ENCODE results near the gene TBXA2R.

The TBXA2R gene

GRCh38 chr19:3636962-3637361 lies 30.3 kb upstream of the TBXA2R start:
- H3K36me3 ChIP-seq = peaks cover 59 to 98% (median 71%) of the 10 kb centered on the region in 3 donors
- DNase-seq = no peak
- H3K9me3 ChIP-seq = no peaks in the 10 kb centered on the region
- TF ChIP-seq CTCF (IDR thresholded peaks at IDR 0.05) = no peak
- H3K4me3 ChIP-seq = no peak overlapping the region
- intact Hi-C loops (cut with DNase I; ENCODE audit: low total_unique reads) = no loop called here
- H3K27ac ChIP-seq = no peak overlapping the region
- no peaks in the 10 kb centered on the region for H3K27me3 ChIP-seq
- H3K4me1 ChIP-seq = no peaks in the 10 kb centered on the region

DNA sequence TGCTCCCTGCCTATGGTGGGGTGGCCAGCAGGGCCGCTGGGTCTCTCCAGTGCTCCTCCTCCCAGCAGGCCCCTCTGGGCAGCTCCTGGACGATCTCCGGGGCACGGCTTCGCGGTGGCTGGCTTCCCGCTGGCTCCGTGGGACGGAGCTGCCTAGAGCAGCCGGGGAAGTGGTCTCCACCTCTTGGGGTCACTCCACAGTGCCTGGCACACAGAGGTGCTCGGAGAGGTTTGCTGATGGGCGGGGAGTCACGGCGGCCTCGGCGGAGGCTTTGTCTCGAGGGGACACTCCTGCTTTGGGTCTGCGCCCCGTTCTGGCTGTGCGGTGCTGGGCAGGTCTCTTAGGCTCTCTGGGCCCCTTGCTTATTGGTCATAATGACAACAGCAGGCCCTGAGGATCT lies 29.8 kb upstream of the TBXA2R start:
- H3K4me3 ChIP-seq = no peak overlapping the region
- H3K27me3 ChIP-seq = no peaks in the 10 kb centered on the region
- peaks cover 58 to 98% (median 71%) of the 10 kb centered on the region in 3 donors for H3K36me3 ChIP-seq
- no peaks in the 10 kb centered on the region for H3K9me3 ChIP-seq
- TF ChIP-seq CTCF (IDR thresholded peaks at IDR 0.05) = no peak
- no peaks in the 10 kb centered on the region for H3K4me1 ChIP-seq
- no peak overlapping the region for H3K27ac ChIP-seq
- DNase-seq = no peak
- intact Hi-C loops (cut with DNase I; ENCODE audit: low total_unique reads) = no loop called here

- no peak for DNase-seq
- Histone ChIP-seq H3K4me3 (no peak overlapping the region), H3K27me3 (no peaks in the 10 kb centered on the region), H3K4me1 (no peaks in the 10 kb centered on the region), H3K27ac (no peak overlapping the region), H3K9me3 (no peaks in the 10 kb centered on the region), H3K36me3 (peaks cover 42 to 93% (median 65%) of the 10 kb centered on the region in 3 donors)
- no peak for TF ChIP-seq CTCF (IDR thresholded peaks at IDR 0.05)
- intact Hi-C loops (cut with DNase I; ENCODE audit: low total_unique reads) = no loop called here
Measured at GRCh38 chr19:3634496-3635045, 27.9 kb upstream of the TBXA2R start.

DNA sequence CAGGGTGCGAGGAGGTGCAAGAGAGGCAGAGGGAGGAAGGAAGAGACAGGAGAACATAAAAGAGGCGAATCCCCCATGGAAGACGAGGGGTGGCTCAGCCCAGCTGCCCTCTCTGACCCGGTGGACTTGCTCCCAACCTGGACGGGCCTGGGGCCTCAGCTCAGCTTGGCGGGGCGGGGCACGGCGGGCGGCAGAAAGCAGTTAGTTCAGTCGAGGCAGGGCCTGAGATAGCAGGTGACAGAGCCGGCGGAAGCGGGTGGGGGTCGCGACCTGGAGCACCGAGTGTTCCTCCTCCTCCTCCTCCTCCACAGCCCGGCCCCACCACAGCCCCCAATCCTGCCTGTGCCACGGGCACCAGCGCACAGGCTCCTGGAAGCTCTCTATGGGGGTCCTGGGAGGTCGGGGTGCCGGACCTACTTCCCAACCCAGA lies 26.9 kb upstream of the TBXA2R start:
- peaks cover 32 to 83% (median 55%) of the 10 kb centered on the region in 3 donors for H3K36me3 ChIP-seq
- H3K27ac ChIP-seq = no peak overlapping the region
- no peaks in the 10 kb centered on the region for H3K27me3 ChIP-seq
- no peaks in the 10 kb centered on the region for H3K9me3 ChIP-seq
- H3K4me1 ChIP-seq = no peaks in the 10 kb centered on the region
- TF ChIP-seq CTCF (IDR thresholded peaks at IDR 0.05) = no peak
- H3K4me3 ChIP-seq = no peak overlapping the region
- no peak for DNase-seq
- intact Hi-C loops (cut with DNase I; ENCODE audit: low total_unique reads) = no loop called here

DNA sequence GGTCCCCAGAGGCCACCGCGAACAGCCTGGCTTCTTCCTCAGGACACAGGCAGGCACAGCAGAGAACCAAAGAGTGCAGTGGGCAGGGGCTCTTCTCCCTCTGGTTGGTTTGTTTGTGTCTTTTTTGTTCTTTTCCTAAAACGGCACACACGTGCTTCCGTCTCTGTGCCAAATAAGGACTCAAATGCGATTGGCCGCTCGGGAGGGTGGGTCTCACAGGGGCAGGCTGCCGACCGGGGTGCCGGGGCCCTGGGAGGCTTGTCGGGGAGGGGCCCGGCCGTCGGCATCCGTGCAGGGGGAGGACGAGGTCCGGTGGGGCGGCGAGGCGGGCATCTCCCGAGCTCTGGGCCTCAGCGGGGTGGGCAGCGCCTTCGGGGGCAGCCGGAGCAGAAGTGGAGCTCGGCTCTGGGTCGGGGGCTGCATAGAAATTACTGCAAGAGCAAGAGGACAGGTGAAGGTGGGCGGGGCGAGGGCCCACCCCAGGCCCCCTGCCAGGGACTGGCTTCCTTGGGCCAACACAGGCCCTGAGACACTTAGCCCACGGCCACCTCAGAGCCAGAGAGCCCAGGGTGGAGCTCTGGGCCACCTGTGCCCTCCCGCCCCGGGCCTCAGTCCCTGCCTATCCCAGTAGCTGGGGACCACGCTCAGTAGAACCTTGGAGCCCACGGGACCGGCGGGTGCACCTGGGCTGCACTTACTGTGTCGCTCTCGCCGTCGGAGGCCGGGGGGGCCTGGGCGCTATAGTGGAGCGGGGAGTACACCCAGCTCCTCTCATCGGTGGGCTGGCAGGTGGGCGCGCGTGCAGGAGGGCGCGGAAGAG lies 26.3 kb upstream of the TBXA2R start:
- Histone ChIP-seq H3K4me1 (no peaks in the 10 kb centered on the region), H3K9me3 (no peaks in the 10 kb centered on the region), H3K27me3 (no peaks in the 10 kb centered on the region), H3K4me3 (no peak overlapping the region), H3K27ac (no peak overlapping the region), H3K36me3 (peaks cover 26 to 77% (median 49%) of the 10 kb centered on the region in 3 donors)
- TF ChIP-seq CTCF (IDR thresholded peaks at IDR 0.05) = no peak
- DNase-seq = no peak
- intact Hi-C loops (cut with DNase I; ENCODE audit: low total_unique reads) = no loop called here
